Activated CD4-positive, alpha-beta memory T cell treated with anti-CD3 and anti-CD28 coated beads, Interleukin-2, amount 10 ng/mL, durations not matched to agents 7 days and 5 days (primary cell): ENCODE results near the gene VAMP4. TPM values are rescaled to one million over a fixed set of nuclear protein-coding genes. Genes with fewer than 3 reads are reported as not detected.
"Not testable (repeated sequence)": the region's sequence is repeated elsewhere in the genome, so short reads cannot be mapped to it uniquely, and the experiment has no call there.

Experiments used
- CTCF ChIA-PET: fragments of 350-600 bp; sonication (Branson Sonifier 250); formaldehyde crosslinking; loops from one replicate; lab custom pipeline; 2021; ENCODE audit warnings: antibody characterized with exemption, inconsistent platforms; lab: Charles Lee
- POLR2A ChIA-PET: fragments of 350-600 bp; sonication (Branson Sonifier 250); formaldehyde crosslinking; loops from one replicate; lab custom pipeline; 2021; ENCODE audit warnings: antibody characterized with exemption; lab: Charles Lee
- DNase-seq: peaks from one replicate; pipeline ENCODE4 v3.0.0-alpha.2; 2020
- H3K27ac Mint-ChIP-seq: one replicate; pipeline ENCODE4 v1.8.0; 2021; ENCODE audit warnings: mild to moderate bottlenecking, mixed read lengths
- H3K27me3 Mint-ChIP-seq: one replicate; pipeline ENCODE4 v1.8.0; 2021; ENCODE audit warnings: mixed read lengths
- H3K36me3 Mint-ChIP-seq: one replicate; pipeline ENCODE4 v1.8.0; 2021; ENCODE audit warnings: low read depth, mixed read lengths
- H3K4me1 Mint-ChIP-seq: one replicate; pipeline ENCODE4 v1.8.0; 2021; ENCODE audit warnings: mixed read lengths
- H3K4me3 Mint-ChIP-seq: one replicate; pipeline ENCODE4 v1.8.0; 2021; ENCODE audit warnings: mild to moderate bottlenecking, mixed read lengths
- H3K9me3 Mint-ChIP-seq: one replicate; pipeline ENCODE4 v1.8.0; 2021; ENCODE audit warnings: mixed read lengths
- total RNA-seq, 2 experiments: library from RNA; stranded (reverse); gene quantifications; one replicate each; pipeline ENCODE4 v1.2.3, GENCODE V29; 2021

Gene VAMP4
- total RNA-seq, 2 experiments from 2014 or later, result 31.3 to 31.5 TPM

- H3K4me3 Mint-ChIP-seq, result no peak overlapping the region
- H3K36me3 Mint-ChIP-seq, result peaks cover 29% of the 10 kb centered on the region
- ChIA-PET POLR2A (interaction anchor here (1.1 to 1.6 kb wide), 2 partner anchors 21 to 22 kb away, joined by 3 to 4 read pairs; partner anchors contain the start of gene VAMP4), CTCF (interaction anchor here (5.1 kb wide), 1 partner anchor 74 kb away, joined by 27 read pairs; no protein-coding TSS in a partner anchor)
- peaks cover 3% of the 10 kb centered on the region for H3K4me1 Mint-ChIP-seq
- peaks cover 15% of the 10 kb centered on the region for H3K9me3 Mint-ChIP-seq
- H3K27ac Mint-ChIP-seq, result no peak overlapping the region
- no peaks in the 10 kb centered on the region for H3K27me3 Mint-ChIP-seq
- no peak for DNase-seq
These were observed 23.0 kb downstream of the VAMP4 start for GRCh38 chr1:171718848-171719247.

- POLR2A ChIA-PET, result interaction anchor here (1.3 to 1.6 kb wide), 2 partner anchors 22 to 233 kb away, joined by 3 to 4 read pairs; no protein-coding TSS in a partner anchor
- Mint-ChIP-seq H3K9me3 (peaks cover 11% of the 10 kb centered on the region), H3K4me3 (no peak overlapping the region)
These were observed 23.6 kb downstream of the VAMP4 start for GRCh38 chr1:171718216-171718615.

GRCh38 chr1:171717062-171717718 lies 24.7 kb downstream of the VAMP4 start:
- ChIA-PET CTCF (interaction anchor here (1.3 to 5.1 kb wide), 3 partner anchors 42 to 268 kb away, joined by 3 to 27 read pairs (median 4); no protein-coding TSS in a partner anchor), POLR2A (interaction anchor here (0.8 to 1.3 kb wide), 2 partner anchors 56 to 232 kb away, joined by 3 to 4 read pairs; no protein-coding TSS in a partner anchor)
- Mint-ChIP-seq H3K36me3 (peaks cover 12% of the 10 kb centered on the region), H3K4me3 (no peak overlapping the region), H3K4me1 (peaks cover 3% of the 10 kb centered on the region), H3K9me3 (peaks cover 3% of the 10 kb centered on the region), H3K27ac (no peak overlapping the region), H3K27me3 (no peaks in the 10 kb centered on the region)
- DNase-seq, result no peak

More at GRCh38 chr1:171718216-171718615, 23.6 kb downstream of the VAMP4 start:
- Mint-ChIP-seq H3K27me3 (no peaks in the 10 kb centered on the region), H3K4me1 (peaks cover 3% of the 10 kb centered on the region), H3K27ac (no peak overlapping the region), H3K36me3 (peaks cover 22% of the 10 kb centered on the region)
- CTCF ChIA-PET, result interaction anchor here (0.6 to 5.1 kb wide), 2 partner anchors 20 to 73 kb away, joined by 4 to 27 read pairs; no protein-coding TSS in a partner anchor
- DNase-seq, result no peak

GRCh38 chr1:171716616-171717015 lies 25.2 kb downstream of the VAMP4 start:
- no peak overlapping the region for H3K4me3 Mint-ChIP-seq
- H3K9me3 Mint-ChIP-seq, result peaks cover 3% of the 10 kb centered on the region
- no peak for DNase-seq
- no peak overlapping the region for H3K27ac Mint-ChIP-seq
- POLR2A ChIA-PET, result interaction anchor here (0.8 kb wide), 1 partner anchor 55 kb away, joined by 3 read pairs; no protein-coding TSS in a partner anchor
- no peaks in the 10 kb centered on the region for H3K27me3 Mint-ChIP-seq
- H3K4me1 Mint-ChIP-seq, result peaks cover 3% of the 10 kb centered on the region
- peaks cover 10% of the 10 kb centered on the region for H3K36me3 Mint-ChIP-seq
- CTCF ChIA-PET, result interaction anchor here (1.0 to 5.1 kb wide), 5 partner anchors 15 to 269 kb away, joined by 3 to 27 read pairs (median 4); partner anchors contain the start of gene DNM3

- Mint-ChIP-seq H3K4me3 (no peak overlapping the region), H3K27me3 (no peaks in the 10 kb centered on the region), H3K9me3 (no peaks in the 10 kb centered on the region), H3K36me3 (peaks cover 4% of the 10 kb centered on the region), H3K27ac (no peak overlapping the region), H3K4me1 (peaks cover 3% of the 10 kb centered on the region)
- POLR2A ChIA-PET, result no interaction called here
- CTCF ChIA-PET, result interaction anchor here (0.5 to 5.1 kb wide), 13 partner anchors 15 to 269 kb away, joined by 3 to 27 read pairs (median 4); partner anchors contain the start of genes DNM3, MYOCOS and PRRC2C
- no peak for DNase-seq
These were observed 26.0 kb downstream of the VAMP4 start for GRCh38 chr1:171715813-171716251.

- ChIA-PET POLR2A (interaction anchor here (1.4 kb wide), 1 partner anchor 28 kb away, joined by 4 read pairs; no protein-coding TSS in a partner anchor), CTCF (interaction anchor here (1.4 kb wide), 1 partner anchor 56 kb away, joined by 3 read pairs; no protein-coding TSS in a partner anchor)
- Mint-ChIP-seq H3K27me3 (no peaks in the 10 kb centered on the region), H3K27ac (no peak overlapping the region), H3K4me3 (no peak overlapping the region), H3K9me3 (no peaks in the 10 kb centered on the region), H3K36me3 (peaks cover 14% of the 10 kb centered on the region), H3K4me1 (no peaks in the 10 kb centered on the region)
- DNase-seq, result no peak
These were observed 29.5 kb downstream of the VAMP4 start for GRCh38 chr1:171712341-171712740.

GRCh38 chr1:171711643-171712042 lies 30.2 kb downstream of the VAMP4 start:
- H3K36me3 Mint-ChIP-seq, result peaks cover 15% of the 10 kb centered on the region
- POLR2A ChIA-PET, result no interaction called here

GRCh38 chr1:171707583-171707982 lies 34.3 kb downstream of the VAMP4 start:
- no peak for DNase-seq
- POLR2A ChIA-PET, result no interaction called here
- Mint-ChIP-seq H3K9me3 (no peaks in the 10 kb centered on the region), H3K4me3 (no peak overlapping the region), H3K36me3 (peaks cover 24% of the 10 kb centered on the region), H3K4me1 (no peaks in the 10 kb centered on the region), H3K27ac (no peak overlapping the region), H3K27me3 (no peaks in the 10 kb centered on the region)
- CTCF ChIA-PET, result no interaction called here

More at GRCh38 chr1:171711643-171712042, 30.2 kb downstream of the VAMP4 start:
- H3K4me3 Mint-ChIP-seq, result no peak overlapping the region
- no peaks in the 10 kb centered on the region for H3K4me1 Mint-ChIP-seq
- no peaks in the 10 kb centered on the region for H3K9me3 Mint-ChIP-seq
- CTCF ChIA-PET, result no interaction called here
- no peak for DNase-seq
- H3K27me3 Mint-ChIP-seq, result no peaks in the 10 kb centered on the region
- no peak overlapping the region for H3K27ac Mint-ChIP-seq

GRCh38 chr1:171702598-171702997 lies 39.3 kb downstream of the VAMP4 start:
- CTCF ChIA-PET, result no interaction called here
- Mint-ChIP-seq H3K36me3 (peaks cover 31% of the 10 kb centered on the region), H3K27me3 (no peaks in the 10 kb centered on the region), H3K4me1 (no peaks in the 10 kb centered on the region), H3K9me3 (no peaks in the 10 kb centered on the region), H3K4me3 (no peak overlapping the region), H3K27ac (no peak overlapping the region)
- no peak for DNase-seq
- POLR2A ChIA-PET, result no interaction called here

GRCh38 chr1:171699531-171699930 lies 42.3 kb downstream of the VAMP4 start:
- Mint-ChIP-seq H3K4me3 (no peak overlapping the region), H3K36me3 (peaks cover 34% of the 10 kb centered on the region), H3K4me1 (no peaks in the 10 kb centered on the region), H3K27ac (no peak overlapping the region), H3K27me3 (no peaks in the 10 kb centered on the region), H3K9me3 (peaks cover 5% of the 10 kb centered on the region)
- POLR2A ChIA-PET, result no interaction called here
- no peak for DNase-seq
- CTCF ChIA-PET, result no interaction called here

- H3K4me1 Mint-ChIP-seq, CTCF ChIA-PET, H3K9me3 Mint-ChIP-seq, H3K27ac Mint-ChIP-seq, H3K4me3 Mint-ChIP-seq, DNase-seq, H3K27me3 Mint-ChIP-seq, POLR2A ChIA-PET: not testable (repeated sequence)
- peaks cover 17% of the 10 kb centered on the region for H3K36me3 Mint-ChIP-seq
These were observed 46.1 kb downstream of the VAMP4 start for GRCh38 chr1:171695772-171696171.

GRCh38 chr1:171693541-171693940 lies 48.3 kb downstream of the VAMP4 start:
- DNase-seq, H3K9me3 Mint-ChIP-seq, H3K27me3 Mint-ChIP-seq, H3K4me1 Mint-ChIP-seq, CTCF ChIA-PET, H3K36me3 Mint-ChIP-seq, POLR2A ChIA-PET, H3K4me3 Mint-ChIP-seq, H3K27ac Mint-ChIP-seq: not testable (repeated sequence)

- peaks cover 3% of the 10 kb centered on the region for H3K27me3 Mint-ChIP-seq
- H3K27ac Mint-ChIP-seq, result no peak overlapping the region
- H3K9me3 Mint-ChIP-seq, result no peaks in the 10 kb centered on the region
- no peak for DNase-seq
- ChIA-PET CTCF (no interaction called here), POLR2A (no interaction called here)
- H3K36me3 Mint-ChIP-seq, result no peaks in the 10 kb centered on the region
- no peak overlapping the region for H3K4me3 Mint-ChIP-seq
- no peaks in the 10 kb centered on the region for H3K4me1 Mint-ChIP-seq
These were observed 58.0 kb downstream of the VAMP4 start for GRCh38 chr1:171683870-171684269.
